PC-9 (cell line): ENCODE measurements around the gene NDUFS7.

Experiments
- CTCF ChIP-seq: fragments of 200-600 bp; sonication (generic); conservative IDR thresholded peaks from 2 replicates; pipeline ENCODE4 v1.6.1; 2017; ENCODE audit warnings: mixed run types, antibody characterized with exemption, mild to moderate bottlenecking, moderate library complexity
- EZH2 ChIP-seq: fragments of 200-600 bp; sonication (generic); IDR thresholded peaks from 2 replicates; pipeline ENCODE4 v1.8.0; 2017; ENCODE audit warnings: antibody characterized with exemption, low read depth

- TF ChIP-seq CTCF (no peak), EZH2 (no peak)
Measured at GRCh38 chr19:1357531-1358109, 26.1 kb upstream of the NDUFS7 start.
